Astrocyte (in vitro differentiated cells and primary cell): Measurements from ENCODE around the gene CASK.

Experiments
- EZH2 ChIP-seq: IDR thresholded peaks from 2 replicates; pipeline ENCODE4 v1.6.1; 2012; ENCODE audit warnings: mild to moderate bottlenecking, low read length, inconsistent platforms; ENCODE audit not compliant: insufficient read depth
- TF ChIP-seq, protein P1 (sequence below): IDR thresholded peaks from 2 replicates; pipeline ENCODE4 v1.5.1; 2011; ENCODE audit warnings: low read depth, mild to moderate bottlenecking, inconsistent platforms, low read length, moderate library complexity; ENCODE audit not compliant: insufficient read depth

DNA sequence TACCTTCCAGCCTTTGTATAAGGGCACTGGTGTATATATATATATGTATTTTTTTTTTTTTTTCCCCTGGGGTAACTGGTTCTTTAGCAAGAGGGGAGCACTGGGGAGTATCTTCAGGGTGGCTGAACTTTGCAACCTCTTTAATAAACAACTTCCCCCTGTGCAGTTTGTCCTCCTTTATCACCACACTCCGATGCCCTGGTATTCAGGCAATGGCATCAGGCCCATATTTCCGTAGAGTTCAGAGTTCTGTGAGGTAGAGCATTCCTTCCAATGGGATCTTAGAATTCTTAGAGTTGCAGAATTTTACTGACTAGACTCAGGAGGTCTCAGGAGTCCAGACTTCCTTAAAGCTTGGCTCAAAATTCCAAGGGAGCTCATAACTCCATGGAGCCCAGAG lies 451.6 kb downstream of the CASK start:
- TF ChIP-seq, protein P1, sequence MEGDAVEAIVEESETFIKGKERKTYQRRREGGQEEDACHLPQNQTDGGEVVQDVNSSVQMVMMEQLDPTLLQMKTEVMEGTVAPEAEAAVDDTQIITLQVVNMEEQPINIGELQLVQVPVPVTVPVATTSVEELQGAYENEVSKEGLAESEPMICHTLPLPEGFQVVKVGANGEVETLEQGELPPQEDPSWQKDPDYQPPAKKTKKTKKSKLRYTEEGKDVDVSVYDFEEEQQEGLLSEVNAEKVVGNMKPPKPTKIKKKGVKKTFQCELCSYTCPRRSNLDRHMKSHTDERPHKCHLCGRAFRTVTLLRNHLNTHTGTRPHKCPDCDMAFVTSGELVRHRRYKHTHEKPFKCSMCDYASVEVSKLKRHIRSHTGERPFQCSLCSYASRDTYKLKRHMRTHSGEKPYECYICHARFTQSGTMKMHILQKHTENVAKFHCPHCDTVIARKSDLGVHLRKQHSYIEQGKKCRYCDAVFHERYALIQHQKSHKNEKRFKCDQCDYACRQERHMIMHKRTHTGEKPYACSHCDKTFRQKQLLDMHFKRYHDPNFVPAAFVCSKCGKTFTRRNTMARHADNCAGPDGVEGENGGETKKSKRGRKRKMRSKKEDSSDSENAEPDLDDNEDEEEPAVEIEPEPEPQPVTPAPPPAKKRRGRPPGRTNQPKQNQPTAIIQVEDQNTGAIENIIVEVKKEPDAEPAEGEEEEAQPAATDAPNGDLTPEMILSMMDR: no peak
- TF ChIP-seq EZH2: no peak
